ENCODE results near the gene REEP5.
"Not testable (repeated sequence)": the region's sequence is repeated elsewhere in the genome, so short reads cannot be mapped to it uniquely, and the experiment has no call there.

The REEP5 gene

GRCh38 chr5:112880219-112880964 is 41.6 kb downstream of the REEP5 start:
- no peak for DNase-seq

GRCh38 chr5:112878760-112879159 is 43.3 kb downstream of the REEP5 start:
- DNase-seq = no peak

- DNase-seq = no peak
Measured at GRCh38 chr5:112878101-112878500, 43.9 kb downstream of the REEP5 start.

GRCh38 chr5:112876362-112876761 is 45.7 kb downstream of the REEP5 start:
- DNase-seq = no peak

GRCh38 chr5:112870966-112871365 is 51.1 kb downstream of the REEP5 start:
- DNase-seq = no peak

- no peak for DNase-seq
Measured at GRCh38 chr5:112869948-112870347, 52.1 kb downstream of the REEP5 start.

GRCh38 chr5:112867411-112867810 is 54.6 kb downstream of the REEP5 start:
- no peak for DNase-seq

GRCh38 chr5:112866739-112867138 is 55.3 kb downstream of the REEP5 start:
- DNase-seq = no peak

GRCh38 chr5:112865128-112865527 is 56.9 kb downstream of the REEP5 start:
- no peak for DNase-seq

- DNase-seq = no peak
Measured at GRCh38 chr5:112863549-112863948, 58.5 kb downstream of the REEP5 start.

GRCh38 chr5:112862085-112862484 is 59.9 kb downstream of the REEP5 start:
- no peak for DNase-seq

- DNase-seq = no peak
Measured at GRCh38 chr5:112861638-112861985, 60.4 kb downstream of the REEP5 start.

- DNase-seq = peak; percentile 80
Measured at GRCh38 chr5:112860929-112861637, 60.9 kb downstream of the REEP5 start, which contains the start of gene SRP19. TSS of gene SRP19 (plus strand) at chr5:112861287. CDS start at chr5:112861377, 90 bp downstream.

GRCh38 chr5:112860571-112860928 is 61.5 kb downstream of the REEP5 start:
- DNase-seq = not testable (repeated sequence)

- no peak for DNase-seq
Measured at GRCh38 chr5:112857866-112858265, 64.2 kb downstream of the REEP5 start.

GRCh38 chr5:112854651-112855050 is 67.4 kb downstream of the REEP5 start:
- DNase-seq = no peak

GRCh38 chr5:112849912-112850311 is 72.1 kb downstream of the REEP5 start:
- no peak for DNase-seq

GRCh38 chr5:112848116-112848811 is 73.8 kb downstream of the REEP5 start:
- peak; percentile 19 for DNase-seq

GRCh38 chr5:112847306-112847705 is 74.7 kb downstream of the REEP5 start:
- no peak for DNase-seq

GRCh38 chr5:112846556-112846955 is 75.5 kb downstream of the REEP5 start:
- DNase-seq = no peak

- no peak for DNase-seq
Measured at GRCh38 chr5:112844489-112844888, 77.5 kb downstream of the REEP5 start.

GRCh38 chr5:112833971-112834370 is 88.1 kb downstream of the REEP5 start:
- DNase-seq = no peak

GRCh38 chr5:112830378-112830777 is 91.6 kb downstream of the REEP5 start:
- no peak for DNase-seq

Data from NCI-H2081 treated with DMSO at 0.1 percent for 48 hours (cell line).